OCI-LY3 (cell line): ENCODE measurements around the gene CAMK1D.

Source experiments
- CTCF ChIP-seq: fragments of 200-600, 300-600 bp; sonication (generic); IDR thresholded peaks from 2 replicates; pipeline ENCODE4 v1.5.1; 2014; ENCODE audit warnings: antibody characterized with exemption, low read length, low read depth
- EZH2phosphoT487 ChIP-seq: fragments of 200-600 bp; shearing (Covaris generic); IDR thresholded peaks from 2 replicates; pipeline ENCODE4 v1.6.1; 2018; ENCODE audit warnings: antibody characterized with exemption, mixed run types, low read depth

- no peak for TF ChIP-seq CTCF
- TF ChIP-seq EZH2phosphoT487, result no peak
Observed at GRCh38 chr10:12465385-12466136, 116.2 kb downstream of the CAMK1D start.
